Coronary artery (tissue), 2 donors: ENCODE results near the gene SUPT5H.

ENCODE experiments used
- DNase-seq: peaks from one replicate; pipeline ENCODE4 v3.0.0-alpha.2; 2017; ENCODE audit warnings: low spot score
- H3K27ac ChIP-seq, 2 donors: fragments of 200-600 bp; sonication (generic); one replicate each; pipeline ENCODE4 v1.5.1; 2016 to 2019
- H3K4me3 ChIP-seq: fragments of 200-600 bp; sonication (generic); 2 replicates; pipeline ENCODE4 v1.5.1; 2016; ENCODE audit warnings: mild to moderate bottlenecking, moderate library complexity
- TF ChIP-seq, protein P1 (sequence below): fragments of 200-600 bp; sonication (generic); IDR thresholded peaks from one replicate; pipeline ENCODE4 v1.5.1; 2019; ENCODE audit warnings: antibody characterized with exemption

SUPT5H gene

GRCh38 chr19:39428283-39429112, 16.9 kb upstream of the SUPT5H start:
- TF ChIP-seq, protein P1, sequence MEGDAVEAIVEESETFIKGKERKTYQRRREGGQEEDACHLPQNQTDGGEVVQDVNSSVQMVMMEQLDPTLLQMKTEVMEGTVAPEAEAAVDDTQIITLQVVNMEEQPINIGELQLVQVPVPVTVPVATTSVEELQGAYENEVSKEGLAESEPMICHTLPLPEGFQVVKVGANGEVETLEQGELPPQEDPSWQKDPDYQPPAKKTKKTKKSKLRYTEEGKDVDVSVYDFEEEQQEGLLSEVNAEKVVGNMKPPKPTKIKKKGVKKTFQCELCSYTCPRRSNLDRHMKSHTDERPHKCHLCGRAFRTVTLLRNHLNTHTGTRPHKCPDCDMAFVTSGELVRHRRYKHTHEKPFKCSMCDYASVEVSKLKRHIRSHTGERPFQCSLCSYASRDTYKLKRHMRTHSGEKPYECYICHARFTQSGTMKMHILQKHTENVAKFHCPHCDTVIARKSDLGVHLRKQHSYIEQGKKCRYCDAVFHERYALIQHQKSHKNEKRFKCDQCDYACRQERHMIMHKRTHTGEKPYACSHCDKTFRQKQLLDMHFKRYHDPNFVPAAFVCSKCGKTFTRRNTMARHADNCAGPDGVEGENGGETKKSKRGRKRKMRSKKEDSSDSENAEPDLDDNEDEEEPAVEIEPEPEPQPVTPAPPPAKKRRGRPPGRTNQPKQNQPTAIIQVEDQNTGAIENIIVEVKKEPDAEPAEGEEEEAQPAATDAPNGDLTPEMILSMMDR, result no peak
- Histone ChIP-seq H3K4me3 (peak overlapping the region; percentile 29), H3K27ac (peak overlapping the region; percentile 40 to 88)
- DNase-seq, result peak; percentile 89

GRCh38 chr19:39430675-39431593, 14.4 kb upstream of the SUPT5H start:
- peak; percentile 74 for DNase-seq
- H3K4me3 ChIP-seq, result peak overlapping the region; percentile 37
- TF ChIP-seq, protein P1, result no peak
- H3K27ac ChIP-seq, result peak overlapping the region; percentile 27 to 84

GRCh38 chr19:39432677-39433025, 12.7 kb upstream of the SUPT5H start:
- Histone ChIP-seq H3K4me3 (no peak overlapping the region), H3K27ac (no peak overlapping the region)
- DNase-seq, result no peak
- TF ChIP-seq, protein P1, result no peak

DNA sequence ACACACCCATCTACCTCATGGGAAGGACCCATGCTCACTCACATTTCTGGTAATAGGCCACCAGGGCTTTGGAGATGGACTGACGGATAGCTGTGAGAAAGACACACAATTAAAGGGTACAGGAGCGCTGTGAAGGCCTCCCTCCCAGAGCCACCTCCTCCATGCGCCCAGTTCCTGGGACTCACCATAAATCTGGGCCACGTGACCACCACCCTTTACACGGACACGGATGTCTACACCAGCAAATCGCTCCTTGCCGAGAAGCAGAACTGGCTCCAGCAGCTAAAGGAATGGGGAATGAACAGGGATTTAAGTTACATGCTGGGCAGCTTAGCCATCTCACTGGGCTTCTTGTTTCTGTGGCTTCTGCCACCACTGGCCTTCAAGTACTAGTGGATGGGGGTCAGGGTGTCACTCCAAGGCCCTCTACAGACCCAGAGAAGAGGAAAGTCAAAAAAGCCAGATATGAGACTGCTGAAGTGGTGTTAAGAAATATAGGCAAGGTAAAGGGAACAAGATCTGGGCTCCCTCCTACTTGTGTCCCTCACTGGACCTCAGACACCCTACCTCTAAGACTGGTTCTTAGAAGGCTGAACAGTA, 11.8 kb upstream of the SUPT5H start:
- Histone ChIP-seq H3K27ac (no peak overlapping the region), H3K4me3 (peak overlapping the region; percentile 97)
- TF ChIP-seq, protein P1, result no peak
- DNase-seq, result no peak

DNA sequence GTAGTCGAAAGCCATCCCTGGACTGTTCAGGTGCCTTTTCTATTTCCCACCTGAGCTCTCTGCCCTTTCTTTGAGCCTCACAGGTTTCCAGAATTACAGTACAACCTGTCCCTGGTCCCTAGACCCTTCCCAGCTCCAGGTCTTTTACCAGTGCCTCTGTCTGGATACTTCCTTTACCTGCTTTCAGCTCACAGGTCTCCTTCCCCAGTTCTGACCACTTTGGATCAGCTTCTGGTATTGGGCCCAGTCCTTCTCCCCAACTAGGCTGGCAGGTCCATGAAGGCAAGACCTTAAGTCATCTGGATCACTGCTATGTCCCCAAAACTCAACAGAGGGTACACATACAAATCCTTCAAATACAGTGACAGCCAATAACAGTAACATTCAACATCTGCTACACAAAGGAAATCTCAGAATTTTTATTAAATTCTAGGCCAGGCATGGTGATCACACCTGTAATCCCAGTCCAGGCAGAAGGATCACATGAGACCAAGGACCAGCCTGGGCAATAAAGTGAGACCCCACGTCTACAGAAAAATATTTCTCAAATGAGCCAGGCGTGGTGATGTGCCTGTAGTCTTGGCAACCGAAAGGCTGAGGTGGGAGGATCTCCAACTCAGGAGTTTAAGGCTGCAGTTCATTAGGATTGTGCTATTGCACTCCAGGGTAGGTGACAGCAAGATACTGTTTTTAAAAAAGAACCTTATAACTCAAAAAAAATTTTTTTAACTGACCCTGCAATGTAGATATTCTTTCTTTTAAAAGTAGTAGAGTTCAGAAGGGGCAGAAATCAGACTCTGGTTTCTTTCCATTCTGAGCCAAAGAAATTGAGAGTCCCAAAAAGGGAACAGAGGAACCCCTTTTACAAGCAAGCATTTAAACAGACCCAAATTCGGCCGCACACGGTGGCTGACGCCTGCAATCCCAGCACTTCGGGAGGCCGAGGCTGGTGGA, 11.0 kb upstream of the SUPT5H start:
- TF ChIP-seq, protein P1, result no peak
- DNase-seq, result no peak
- peak overlapping the region; percentile 97 for H3K4me3 ChIP-seq
- H3K27ac ChIP-seq, result peak overlapping the region; percentile 80 to 87
